IMR-90 (cell line): ENCODE measurements around the gene PRXL2B. TPM values are rescaled to one million over a fixed set of nuclear protein-coding genes. Genes with fewer than 3 reads are reported as not detected.

Source experiments
- ATAC-seq: fragments of 200-7000 bp; cut with Tn5 transposase; 2 replicates; pipeline ENCODE4 v1.9.1; 2020; ENCODE audit warnings: low read depth, mild to moderate bottlenecking, moderate library complexity
- BruUV-seq: library from RNA; stranded (reverse); fragments of 400-500 nt; replicated peaks from 2 replicates; lab custom pipeline; 2021; lab: Mats Ljungman, UMichigan
- CTCF ChIA-PET: fragments of 300-600 bp; formaldehyde crosslinking; extraction: SDS; loops from one replicate; lab custom pipeline; 2021; ENCODE audit warnings: antibody characterized with exemption; lab: Yijun Ruan, JAX
- POLR2A ChIA-PET: fragments of 300-600 bp; sonication (Branson Sonifier 250); formaldehyde crosslinking; loops from one replicate; lab custom pipeline; 2022; ENCODE audit warnings: antibody characterized with exemption; ENCODE audit not compliant: unreplicated experiment; lab: Charles Lee
- DNase-seq: peaks from one replicate; pipeline ENCODE4 v3.0.0; 2013
- H2AFZ ChIP-seq: replicated peaks from 2 replicates; pipeline ENCODE3; 2013; ENCODE audit warnings: low read length, mild to moderate bottlenecking; ENCODE audit not compliant: poor library complexity
- H2AK5ac ChIP-seq: 2 replicates; pipeline ENCODE4 v1.6.1; 2013; ENCODE audit warnings: low read depth, low read length, inconsistent platforms
- H2AK9ac ChIP-seq: replicated peaks from 2 replicates; pipeline ENCODE3; 2013; ENCODE audit warnings: mild to moderate bottlenecking, low read depth, low read length, moderate library complexity; ENCODE audit not compliant: poor library complexity
- H2BK120ac ChIP-seq: 2 replicates; pipeline ENCODE4 v1.6.1; 2013; ENCODE audit warnings: low read depth, low read length, inconsistent platforms
- H2BK15ac ChIP-seq: 3 replicates; pipeline ENCODE4 v1.6.1; 2013; ENCODE audit warnings: low read depth, low read length, inconsistent platforms
- H2BK20ac ChIP-seq: 2 replicates; pipeline ENCODE4 v1.6.1; 2013; ENCODE audit warnings: low read depth, mild to moderate bottlenecking, inconsistent platforms, low read length, moderate library complexity
- H2BK5ac ChIP-seq: 2 replicates; pipeline ENCODE4 v1.6.1; 2013; ENCODE audit warnings: mild to moderate bottlenecking, low read depth, low read length, inconsistent platforms; ENCODE audit not compliant: poor library complexity, severe bottlenecking
- H3K14ac ChIP-seq: replicated peaks from 2 replicates; pipeline ENCODE4 v1.6.1; 2013; ENCODE audit warnings: low read depth, low read length, inconsistent platforms
- H3K18ac ChIP-seq: 2 replicates; pipeline ENCODE4 v1.6.1; 2013; ENCODE audit warnings: low read depth, low read length, control low read depth
- H3K23ac ChIP-seq: 2 replicates; pipeline ENCODE4 v1.6.1; 2013; ENCODE audit warnings: low read depth, low read length, inconsistent platforms
- H3K27ac ChIP-seq: 2 replicates; pipeline ENCODE4 v1.5.1; 2013; ENCODE audit warnings: mild to moderate bottlenecking, control low read depth, low read length; ENCODE audit not compliant: insufficient read depth
- H3K27me3 ChIP-seq: 2 replicates; pipeline ENCODE4 v1.6.1; 2013; ENCODE audit warnings: low read length; ENCODE audit not compliant: control insufficient read depth, insufficient read depth
- H3K36me3 ChIP-seq: 2 replicates; pipeline ENCODE4 v1.6.1; 2013; ENCODE audit warnings: low read length, mixed read lengths; ENCODE audit not compliant: control insufficient read depth, insufficient read depth
- H3K4ac ChIP-seq: 2 replicates; pipeline ENCODE4 v1.6.1; 2013; ENCODE audit warnings: low read depth, low read length, inconsistent platforms
- H3K4me1 ChIP-seq: 2 replicates; pipeline ENCODE4 v1.6.1; 2013; ENCODE audit warnings: low read length, mixed read lengths; ENCODE audit not compliant: control insufficient read depth, insufficient read depth
- H3K4me2 ChIP-seq: 2 replicates; pipeline ENCODE4 v1.6.1; 2013; ENCODE audit warnings: low read depth, mild to moderate bottlenecking, control low read depth, low read length, moderate library complexity
- H3K4me3 ChIP-seq: 2 replicates; pipeline ENCODE4 v1.5.1; 2013; ENCODE audit warnings: low read depth, mild to moderate bottlenecking, control low read depth, low read length, moderate library complexity; ENCODE audit not compliant: insufficient read depth
- H3K56ac ChIP-seq: 2 replicates; pipeline ENCODE4 v1.6.1; 2013; ENCODE audit warnings: low read length, inconsistent platforms; ENCODE audit not compliant: insufficient read depth; ENCODE audit errors: extremely low read depth
- H3K79me1 ChIP-seq, 2 experiments: 2 replicates each; pipeline ENCODE4 v1.6.1; 2013; ENCODE audit warnings: low read length in 2 of 2, inconsistent platforms in 1 of 2, low read depth in 1 of 2
- H3K9ac ChIP-seq: 2 replicates; pipeline ENCODE4 v1.6.1; 2013; ENCODE audit warnings: low read depth, low read length, control low read depth
- H3K9me1 ChIP-seq: 2 replicates; pipeline ENCODE4 v1.6.1; 2013; ENCODE audit warnings: low read length, inconsistent platforms; ENCODE audit not compliant: insufficient read depth
- H3K9me3 ChIP-seq: 2 replicates; pipeline ENCODE4 v1.6.1; 2013; ENCODE audit warnings: low read length; ENCODE audit not compliant: control insufficient read depth, insufficient read depth
- H4K20me1 ChIP-seq: 2 replicates; pipeline ENCODE4 v1.6.1; 2013; ENCODE audit warnings: low read length, inconsistent platforms; ENCODE audit not compliant: insufficient read depth
- H4K5ac ChIP-seq: 2 replicates; pipeline ENCODE4 v1.6.1; 2013; ENCODE audit warnings: mild to moderate bottlenecking, low read depth, low read length, control low read depth
- H4K8ac ChIP-seq, 2 experiments: 2 replicates each; pipeline ENCODE4 v1.6.1; 2013; ENCODE audit warnings: low read depth in 2 of 2, low read length in 2 of 2, control low read depth in 1 of 2, inconsistent platforms in 1 of 2
- H4K91ac ChIP-seq: 2 replicates; pipeline ENCODE4 v1.6.1; 2013; ENCODE audit warnings: low read depth, low read length, inconsistent platforms; ENCODE audit not compliant: insufficient read depth
- CTCF ChIP-seq: conservative IDR thresholded peaks from 2 replicates; pipeline ENCODE4 v1.5.1; 2012; ENCODE audit warnings: mild to moderate bottlenecking, low read depth, low read length, improper control_type of control experiment
- ELK1 ChIP-seq: fragments of 150-350 bp; IDR thresholded peaks from 2 replicates; pipeline ENCODE4 v1.6.1; 2016; ENCODE audit warnings: low read depth, mild to moderate bottlenecking, low read length, moderate library complexity, borderline replicate concordance
- POLR2A ChIP-seq: IDR thresholded peaks from 2 replicates; pipeline ENCODE4 v1.6.1; 2012; ENCODE audit warnings: mild to moderate bottlenecking, low read depth, low read length
- RAD21 ChIP-seq: IDR thresholded peaks from 2 replicates; pipeline ENCODE4 v1.6.1; 2012; ENCODE audit warnings: low read length, improper control_type of control experiment
- SMC3 ChIP-seq: fragments of 150-350 bp; IDR thresholded peaks from 2 replicates; pipeline ENCODE4 v1.6.1; 2016; ENCODE audit warnings: low read depth, mild to moderate bottlenecking, antibody characterized with exemption, low read length, moderate library complexity
- USF2 ChIP-seq: fragments of 150-350 bp; IDR thresholded peaks from 2 replicates; pipeline ENCODE4 v1.6.1; 2017; ENCODE audit warnings: mild to moderate bottlenecking, antibody characterized with exemption, low read length, low read depth
- WGBS, 2 experiments: methylation state at CpG; one replicate each; pipeline versions ENCODE4 v1.1.5 to v1.1.7; 2013; ENCODE audit warnings: missing lambda C conversion rate in 2 of 2; ENCODE audit not compliant: insufficient read length in 1 of 2; ENCODE audit errors: extremely low coverage in 2 of 2; 5-methylcytosine and 5-hydroxymethylcytosine counted together
- dilution Hi-C: fragments of 300-500 bp; cut with HindIII; formaldehyde crosslinking; loops from one replicate; pipeline ENCODE4 v1.14.3; 2018; ENCODE audit warnings: low sequenced_read_pairs; ENCODE audit not compliant: unreplicated experiment
- in situ Hi-C: fragments of 300-500 bp; cut with MboI; formaldehyde crosslinking; loops from 3 replicates; pipeline ENCODE4 v1.14.3; 2019; ENCODE audit warnings: low sequenced_read_pairs, inconsistent platforms, mixed read lengths
- intact Hi-C: fragments of 100-400 bp; cut with micrococcal nuclease; formaldehyde crosslinking; loops from 2 replicates; pipeline ENCODE4 v1.10.0; 2022
- polyA plus RNA-seq, 3 experiments: library from polyadenylated mRNA; depleted of rRNA; stranded (reverse); fragments of >200 nt; gene quantifications; 2 replicates each; pipeline ENCODE4 v1.2.3, GENCODE V29; 2012; ENCODE audit warnings: low replicate concordance in 1 of 3
- total RNA-seq: library from RNA; depleted of rRNA; stranded (reverse); fragments of >200 nt; gene quantifications from 2 replicates; pipeline ENCODE4 v1.2.3, GENCODE V29; 2012

The PRXL2B gene
- total and polyA plus RNA-seq, 2 of the 4 experiments (the other 2 are of a cell fraction) = 10.9 to 22.3 TPM

GRCh38 chr1:2547210-2548067 is 39.1 kb upstream of the PRXL2B start (continued):
- no peak for TF ChIP-seq USF2

- CTCF ChIA-PET = interaction anchor here (0.5 to 1.1 kb wide), 3 partner anchors 101 to 127 kb away, joined by 3 read pairs; no protein-coding TSS in a partner anchor
Observed at GRCh38 chr1:2548068-2548589, 38.4 kb upstream of the PRXL2B start.

More at GRCh38 chr1:2548068-2548589, 38.4 kb upstream of the PRXL2B start:
- Histone ChIP-seq H2BK5ac (no peak overlapping the region), H3K36me3 (no peaks in the 10 kb centered on the region), H4K91ac (no peak overlapping the region; the same call in 1 of the 2 replicates), H2AK9ac (peak overlapping the region; percentile 52), H3K9me3 (no peaks in the 10 kb centered on the region), H3K27ac (no peak overlapping the region), H2AFZ (peak overlapping the region; percentile 81), H3K27me3 (no peaks in the 10 kb centered on the region), H3K18ac (no peak overlapping the region), H3K9me1 (no peaks in the 10 kb centered on the region), H3K4me1 (peaks cover 10% of the 10 kb centered on the region), H4K20me1 (0 out of 2 replicates have a peak, but pooled peaks cover 3% of the 10 kb centered on the region), H3K23ac (no peak overlapping the region), H2BK120ac (no peak overlapping the region), H2BK15ac (no peak overlapping the region), H3K9ac (no peak overlapping the region), H3K79me1 (peaks cover 0 to 10% of the 10 kb centered on the region in 2 experiments; a peak in 1 of 4 replicates), H4K8ac (peak overlapping the region; percentile 79 to 88; a peak in 2 of 4 replicates), H3K56ac (no peak overlapping the region), H3K4me2 (no peak overlapping the region), H3K4me3 (no peak overlapping the region), H2BK20ac (no peak overlapping the region), H3K4ac (no peak overlapping the region), H3K14ac (no peak overlapping the region), H2AK5ac (peak overlapping the region; percentile 35; the same call in 1 of the 2 replicates), H4K5ac (no peak overlapping the region)
- no TSS peak for BruUV-seq
- peak; percentile 37; the same call in 1 of the 2 replicates for TF ChIP-seq POLR2A
- TF ChIP-seq RAD21 = peak; percentile 92
- peak; percentile 88 for TF ChIP-seq CTCF
- TF ChIP-seq ELK1 = no peak
- peak; percentile 89 for TF ChIP-seq SMC3
- DNase-seq = peak; percentile 56
- 15% methylated on average over 8 of the region's 17 CpGs; no CpG with 5 or more reads in 1 of the 2 experiments for WGBS, 2 experiments
- ATAC-seq = peak; percentile 53
- dilution Hi-C loops = no loop called here
- POLR2A ChIA-PET = interaction anchor here (0.6 kb wide), 1 partner anchor 23 kb away, joined by 4 read pairs; no protein-coding TSS in a partner anchor
- in situ Hi-C loops = loop anchor here (25.0 kb wide), 1 partner anchor 361 kb away; the partner anchor contains the start of gene FAAP20
- intact Hi-C loops = loop anchor here (5.0 kb wide), 1 partner anchor 116 kb away; no protein-coding TSS in a partner anchor
